Trophoblast cell (in vitro differentiated cells and primary cell): ENCODE data around the gene KIF1B.

Experiments used
- DNase-seq, 2 donors: peaks; one replicate each; pipeline ENCODE4 v3.0.0-alpha.2; 2016
- H2AFZ ChIP-seq: 2 replicates; pipeline ENCODE4 v1.6.1; 2013; ENCODE audit warnings: low read length, moderate library complexity, mild to moderate bottlenecking; ENCODE audit not compliant: insufficient read depth, poor library complexity
- H2AK5ac ChIP-seq: 2 replicates; pipeline ENCODE4 v1.6.1; 2013; ENCODE audit warnings: mild to moderate bottlenecking, low read length
- H2BK120ac ChIP-seq: 2 replicates; pipeline ENCODE4 v1.6.1; 2013; ENCODE audit warnings: low read length, mild to moderate bottlenecking, moderate library complexity; ENCODE audit not compliant: insufficient read depth, poor library complexity
- H2BK12ac ChIP-seq: 2 replicates; pipeline ENCODE4 v1.6.1; 2013; ENCODE audit warnings: mild to moderate bottlenecking, low read length, moderate library complexity
- H2BK5ac ChIP-seq: 2 replicates; pipeline ENCODE4 v1.6.1; 2013; ENCODE audit warnings: low read length, low read depth, moderate library complexity, mild to moderate bottlenecking; ENCODE audit not compliant: poor library complexity
- H3K14ac ChIP-seq: 2 replicates; pipeline ENCODE4 v1.6.1; 2013; ENCODE audit warnings: mild to moderate bottlenecking, low read length
- H3K18ac ChIP-seq: 2 replicates; pipeline ENCODE4 v1.6.1; 2013; ENCODE audit warnings: mild to moderate bottlenecking, low read length
- H3K23ac ChIP-seq: 2 replicates; pipeline ENCODE4 v1.6.1; 2013; ENCODE audit warnings: low read length
- H3K27ac ChIP-seq: 2 replicates; pipeline ENCODE4 v1.5.1; 2013; ENCODE audit warnings: low read depth, mild to moderate bottlenecking, inconsistent platforms, low read length, moderate library complexity
- H3K27me3 ChIP-seq: 2 replicates; pipeline ENCODE4 v1.6.1; 2013; ENCODE audit warnings: inconsistent platforms, mild to moderate bottlenecking, low read length, moderate library complexity; ENCODE audit not compliant: insufficient read depth
- H3K36me3 ChIP-seq, 2 experiments: 1 replicate in 1 of 2; 2 replicates in 1 of 2; pipeline ENCODE4 v1.6.1; 2013; ENCODE audit warnings: low read length in 2 of 2, mild to moderate bottlenecking in 2 of 2, moderate library complexity in 1 of 2; ENCODE audit not compliant: insufficient read depth in 2 of 2, control insufficient read depth in 1 of 2
- H3K4ac ChIP-seq: 2 replicates; pipeline ENCODE4 v1.6.1; 2013; ENCODE audit warnings: low read depth, mild to moderate bottlenecking, low read length, moderate library complexity
- H3K4me1 ChIP-seq, 2 experiments: 1 replicate in 1 of 2; 2 replicates in 1 of 2; pipeline ENCODE4 v1.6.1; 2013; ENCODE audit warnings: low read length in 2 of 2, mild to moderate bottlenecking in 2 of 2, moderate library complexity in 1 of 2; ENCODE audit not compliant: insufficient read depth in 2 of 2, control insufficient read depth in 1 of 2
- H3K4me2 ChIP-seq: 2 replicates; pipeline ENCODE4 v1.6.1; 2013; ENCODE audit warnings: inconsistent platforms, mild to moderate bottlenecking, low read length, moderate library complexity
- H3K4me3 ChIP-seq: 2 replicates; pipeline ENCODE4 v1.5.1; 2013; ENCODE audit warnings: mild to moderate bottlenecking, low read depth, low read length, inconsistent platforms
- H3K79me1 ChIP-seq: one replicate; pipeline ENCODE4 v1.6.1; 2013; ENCODE audit warnings: low read length
- H3K79me2 ChIP-seq: 2 replicates; pipeline ENCODE4 v1.6.1; 2013; ENCODE audit warnings: low read length, mild to moderate bottlenecking; ENCODE audit not compliant: control insufficient read depth, insufficient read depth, poor library complexity
- H3K9ac ChIP-seq: 2 replicates; pipeline ENCODE4 v1.6.1; 2013; ENCODE audit warnings: mild to moderate bottlenecking, low read length
- H3K9me3 ChIP-seq: 2 replicates; pipeline ENCODE4 v1.6.1; 2013; ENCODE audit warnings: low read depth, mild to moderate bottlenecking, control low read depth, inconsistent platforms, low read length; ENCODE audit not compliant: insufficient read depth
- H4K12ac ChIP-seq: 2 replicates; pipeline ENCODE4 v1.6.1; 2013; ENCODE audit warnings: low read depth, mild to moderate bottlenecking, low read length, moderate library complexity
- H4K8ac ChIP-seq: 2 replicates; pipeline ENCODE4 v1.6.1; 2013; ENCODE audit warnings: low read depth, mild to moderate bottlenecking, low read length, moderate library complexity
- H4K91ac ChIP-seq: one replicate; pipeline ENCODE4 v1.6.1; 2013; ENCODE audit warnings: low read depth, mild to moderate bottlenecking, low read length, moderate library complexity
- WGBS: extraction: QIAGEN DNeasy Blood & Tissue Kit; methylation state at CpG from one replicate; pipeline ENCODE4 v1.1.7; 2013; ENCODE audit warnings: missing lambda C conversion rate; ENCODE audit not compliant: insufficient read length, insufficient coverage; ENCODE audit errors: extremely low coverage; 5-methylcytosine and 5-hydroxymethylcytosine counted together

The KIF1B gene

GRCh38 chr1:10380594-10381275, 170.4 kb downstream of the KIF1B start:
- no CpG with 5 or more reads among the region's 5 CpGs for WGBS
- H3K4me1 ChIP-seq: peaks cover 3 to 4% of the 10 kb centered on the region in 2 experiments
- no peak overlapping the region for H2BK120ac ChIP-seq
- no peak overlapping the region for H3K27ac ChIP-seq
- H4K91ac ChIP-seq: no peak overlapping the region
- no peak overlapping the region for H3K4me3 ChIP-seq
- no peaks in the 10 kb centered on the region for H3K79me2 ChIP-seq
- H4K12ac ChIP-seq: no peak overlapping the region
- H3K27me3 ChIP-seq: no peaks in the 10 kb centered on the region
- no peaks in the 10 kb centered on the region for H3K9me3 ChIP-seq
- no peak overlapping the region for H4K8ac ChIP-seq
- no peak overlapping the region for H3K14ac ChIP-seq
- H3K9ac ChIP-seq: no peak overlapping the region
- no peak overlapping the region for H2AFZ ChIP-seq
- no peak overlapping the region for H3K4ac ChIP-seq
- peaks cover 12 to 23% of the 10 kb centered on the region in 2 experiments for H3K36me3 ChIP-seq
- no peak overlapping the region for H3K23ac ChIP-seq
- H2BK12ac ChIP-seq: no peak overlapping the region
- H3K79me1 ChIP-seq: no peaks in the 10 kb centered on the region
- no peak overlapping the region for H2BK5ac ChIP-seq
- DNase-seq: no peak
- H3K4me2 ChIP-seq: no peak overlapping the region
- H2AK5ac ChIP-seq: no peak overlapping the region
- no peak overlapping the region for H3K18ac ChIP-seq

GRCh38 chr1:10383630-10384029, 173.3 kb downstream of the KIF1B start:
- Histone ChIP-seq H3K23ac (no peak overlapping the region), H2BK120ac (no peak overlapping the region), H4K8ac (no peak overlapping the region), H3K4me3 (no peak overlapping the region), H4K91ac (no peak overlapping the region), H4K12ac (no peak overlapping the region), H3K79me2 (no peaks in the 10 kb centered on the region), H2AK5ac (no peak overlapping the region), H3K27me3 (no peaks in the 10 kb centered on the region), H3K18ac (no peak overlapping the region), H3K9me3 (no peaks in the 10 kb centered on the region), H3K79me1 (no peaks in the 10 kb centered on the region), H2BK12ac (no peak overlapping the region), H3K4me1 (peaks cover 0 to 11% of the 10 kb centered on the region in 2 experiments), H3K27ac (no peak overlapping the region), H2AFZ (no peak overlapping the region), H3K4me2 (no peak overlapping the region), H3K14ac (no peak overlapping the region), H2BK5ac (no peak overlapping the region), H3K36me3 (peaks cover 10 to 11% of the 10 kb centered on the region in 2 experiments), H3K9ac (no peak overlapping the region), H3K4ac (no peak overlapping the region)
- no peak for DNase-seq
- no CpG with 5 or more reads among the region's 4 CpGs for WGBS

GRCh38 chr1:10384219-10384618, 173.8 kb downstream of the KIF1B start:
- no peak overlapping the region for H3K4ac ChIP-seq
- H2AK5ac ChIP-seq: no peak overlapping the region
- H4K8ac ChIP-seq: no peak overlapping the region
- H3K4me1 ChIP-seq: peaks cover 0 to 11% of the 10 kb centered on the region in 2 experiments
- H3K4me2 ChIP-seq: no peak overlapping the region
- no peak overlapping the region for H4K91ac ChIP-seq
- H3K79me2 ChIP-seq: no peaks in the 10 kb centered on the region
- H2BK120ac ChIP-seq: no peak overlapping the region
- H3K23ac ChIP-seq: no peak overlapping the region
- H3K79me1 ChIP-seq: no peaks in the 10 kb centered on the region
- H3K27ac ChIP-seq: no peak overlapping the region
- no peak overlapping the region for H2BK12ac ChIP-seq
- no peak overlapping the region for H2BK5ac ChIP-seq
- no CpG with 5 or more reads among the region's 8 CpGs for WGBS
- no peak overlapping the region for H3K4me3 ChIP-seq
- no peak for DNase-seq
- no peaks in the 10 kb centered on the region for H3K9me3 ChIP-seq
- no peak overlapping the region for H4K12ac ChIP-seq
- H3K27me3 ChIP-seq: no peaks in the 10 kb centered on the region
- H3K18ac ChIP-seq: no peak overlapping the region
- H3K9ac ChIP-seq: no peak overlapping the region
- no peak overlapping the region for H2AFZ ChIP-seq
- H3K36me3 ChIP-seq: peaks cover 9% of the 10 kb centered on the region in 2 experiments
- H3K14ac ChIP-seq: no peak overlapping the region

- Histone ChIP-seq H4K12ac (no peak overlapping the region), H4K8ac (no peak overlapping the region), H4K91ac (no peak overlapping the region), H3K4ac (no peak overlapping the region), H3K27me3 (no peaks in the 10 kb centered on the region), H3K23ac (no peak overlapping the region), H2BK5ac (no peak overlapping the region), H3K27ac (no peak overlapping the region), H3K4me1 (peaks cover 0 to 11% of the 10 kb centered on the region in 2 experiments), H3K18ac (no peak overlapping the region), H3K36me3 (peaks cover 3 to 7% of the 10 kb centered on the region in 2 experiments), H2AFZ (no peak overlapping the region), H3K9me3 (no peaks in the 10 kb centered on the region), H3K9ac (no peak overlapping the region), H2BK120ac (peak overlapping the region; percentile 18), H3K14ac (no peak overlapping the region), H3K4me2 (no peak overlapping the region), H3K4me3 (no peak overlapping the region), H2AK5ac (no peak overlapping the region), H2BK12ac (no peak overlapping the region), H3K79me1 (no peaks in the 10 kb centered on the region), H3K79me2 (no peaks in the 10 kb centered on the region)
- no CpG with 5 or more reads among the region's 12 CpGs for WGBS
- DNase-seq: peak; percentile 81 to 92
Measured at GRCh38 chr1:10386761-10387676, 176.6 kb downstream of the KIF1B start.
